HL-60 (cell line): ENCODE results near the gene ZNF236.

ENCODE experiments used
- DNase-seq, 2 experiments: peaks; one replicate each; pipeline ENCODE4 v3.0.0-alpha.2; 2010 to 2020; ENCODE audit warnings: low read depth in 1 of 2, low spot score in 1 of 2
- H3K27ac ChIP-seq: fragments of 250-450 bp; sonication (Bioruptor Pico); replicated peaks from 2 replicates; pipeline ENCODE4 v1.5.1; 2020; ENCODE audit warnings: mild to moderate bottlenecking, moderate library complexity
- H3K27me3 ChIP-seq: fragments of 250-450 bp; sonication (Bioruptor Pico); 2 replicates; pipeline ENCODE4 v1.5.1; 2021; ENCODE audit warnings: mild to moderate bottlenecking, moderate library complexity; ENCODE audit not compliant: insufficient read depth, poor library complexity, severe bottlenecking
- H3K4me3 ChIP-seq: replicated peaks from 2 replicates; pipeline ENCODE4 v1.5.1; 2011; ENCODE audit warnings: mild to moderate bottlenecking, control low read depth, low read length; ENCODE audit not compliant: insufficient read depth
- CTCF ChIP-seq: IDR thresholded peaks from one replicate; pipeline ENCODE4 v1.5.1; 2011; ENCODE audit warnings: low read length, control low read depth, inconsistent platforms; ENCODE audit not compliant: insufficient read depth
- GABPA ChIP-seq: IDR thresholded peaks from 2 replicates; pipeline ENCODE4 v1.6.1; 2012; ENCODE audit warnings: low read depth
- POLR2AphosphoS5 ChIP-seq: IDR thresholded peaks from 2 replicates; pipeline ENCODE4 v1.6.1; 2012; ENCODE audit warnings: low read depth
- REST ChIP-seq: IDR thresholded peaks from 2 replicates; pipeline ENCODE4 v1.6.1; 2012; ENCODE audit warnings: low read depth; ENCODE audit not compliant: insufficient replicate concordance
- SPI1 ChIP-seq: IDR thresholded peaks from 2 replicates; pipeline ENCODE4 v1.6.1; 2012; ENCODE audit warnings: low read depth, mild to moderate bottlenecking, borderline replicate concordance

Gene ZNF236

GRCh38 chr18:77009675-77010074, 187.3 kb downstream of the ZNF236 start:
- no peak for TF ChIP-seq GABPA
- no peak for TF ChIP-seq CTCF
- no peak for TF ChIP-seq REST
- no peak for TF ChIP-seq SPI1
- TF ChIP-seq POLR2AphosphoS5, result no peak; the same call in 1 of the 2 replicates
- Histone ChIP-seq H3K4me3 (no peak overlapping the region), H3K27ac (no peak overlapping the region), H3K27me3 (no peaks in the 10 kb centered on the region)
- DNase-seq, result no peak

GRCh38 chr18:77012120-77012519, 189.8 kb downstream of the ZNF236 start:
- Histone ChIP-seq H3K4me3 (no peak overlapping the region), H3K27ac (no peak overlapping the region), H3K27me3 (no peaks in the 10 kb centered on the region)
- no peak for TF ChIP-seq GABPA
- 0 out of 2 replicates have a peak, but pooled peaks have one; percentile 13 for TF ChIP-seq POLR2AphosphoS5
- no peak for TF ChIP-seq SPI1
- no peak for TF ChIP-seq CTCF
- TF ChIP-seq REST, result no peak
- no peak for DNase-seq

GRCh38 chr18:77012806-77013541, 190.6 kb downstream of the ZNF236 start:
- Histone ChIP-seq H3K27ac (peak overlapping the region; percentile 67), H3K27me3 (no peaks in the 10 kb centered on the region), H3K4me3 (no peak overlapping the region)
- no peak for TF ChIP-seq SPI1
- TF ChIP-seq POLR2AphosphoS5, result no peak
- no peak for TF ChIP-seq CTCF
- no peak for TF ChIP-seq GABPA
- TF ChIP-seq REST, result no peak
- DNase-seq, result no peak
